Ovary (tissue), 3 donors: ENCODE measurements around the gene TRMT2A.
"Not testable (repeated sequence)": the region's sequence is repeated elsewhere in the genome, so short reads cannot be mapped to it uniquely, and the experiment has no call there.

Experiments
- CTCF ChIP-seq, 3 donors: fragments of 450-650 bp in 2 of 3; fragments of 200-600 bp in 1 of 3; IDR thresholded peaks; one replicate each; pipeline versions ENCODE4 v1.5.1 to v1.8.0; 2016 to 2022; ENCODE audit warnings: antibody characterized with exemption in 3 of 3, mild to moderate bottlenecking in 1 of 3
- EP300 ChIP-seq: sonication (generic); formaldehyde crosslinking; IDR thresholded peaks from one replicate; pipeline ENCODE4 v1.6.1; 2017; ENCODE audit warnings: antibody characterized with exemption
- donor health status: DM: no; HTN: no; CAD: no.

GRCh38 chr22:20067384-20067682, 49.7 kb downstream of the TRMT2A start:
- not testable (repeated sequence) for TF ChIP-seq CTCF (IDR thresholded peaks at IDR 0.05); EP300
